CD14-positive monocyte (primary cell): Measurements from ENCODE around the gene SULF2. TPM values are rescaled to one million over a fixed set of nuclear protein-coding genes. Genes with fewer than 3 reads are reported as not detected.

Experiments
- DNase-seq, 3 donors: peaks; one replicate each; pipeline ENCODE4 v3.0.0-alpha.2; 2011 to 2022
- H2AFZ ChIP-seq: 2 replicates; pipeline ENCODE4 v1.6.0; 2012; ENCODE audit warnings: mild to moderate bottlenecking, low read depth, low read length, inconsistent platforms; ENCODE audit not compliant: insufficient read depth, poor library complexity, severe bottlenecking
- H3K27ac ChIP-seq, 2 donors: 1 replicate in 1 of 2; 2 replicates in 1 of 2; pipeline ENCODE4 v1.5.1; 2012 to 2013; ENCODE audit warnings: low read length in 2 of 2, control low read depth in 1 of 2, inconsistent platforms in 1 of 2, low read depth in 1 of 2, mild to moderate bottlenecking in 1 of 2
- H3K27me3 ChIP-seq, 2 donors: one replicate each; pipeline versions ENCODE4 v1.6.0 to v1.6.1; 2011 to 2013; ENCODE audit warnings: low read length in 2 of 2; ENCODE audit not compliant: control insufficient read depth in 2 of 2, insufficient read depth in 2 of 2
- H3K36me3 ChIP-seq, 2 donors: replicated peaks in 1 of 2; 1 replicate in 1 of 2; 2 replicates in 1 of 2; pipeline versions ENCODE4 v1.5.1 to v1.6.1; 2012 to 2013; ENCODE audit warnings: low read length in 2 of 2, control low read depth in 1 of 2, inconsistent platforms in 1 of 2, mild to moderate bottlenecking in 1 of 2; ENCODE audit not compliant: insufficient read depth in 2 of 2, control insufficient read depth in 1 of 2
- H3K4me1 ChIP-seq, 2 donors: 1 replicate in 1 of 2; 2 replicates in 1 of 2; pipeline versions ENCODE4 v1.5.1 to v1.6.1; 2012 to 2013; ENCODE audit warnings: low read length in 2 of 2, control low read depth in 1 of 2, inconsistent platforms in 1 of 2, mild to moderate bottlenecking in 1 of 2, moderate library complexity in 1 of 2; ENCODE audit not compliant: insufficient read depth in 2 of 2, control insufficient read depth in 1 of 2
- H3K4me2 ChIP-seq: replicated peaks from 2 replicates; pipeline ENCODE3; 2012; ENCODE audit warnings: low read length, moderate library complexity, mild to moderate bottlenecking; ENCODE audit not compliant: poor library complexity, severe bottlenecking; ENCODE audit errors: extremely low read depth
- H3K4me3 ChIP-seq, 3 experiments: fragments of 200-600 bp in 1 of 3; sonication (generic) in 1 of 3; replicated peaks in 1 of 3; 1 replicate in 2 of 3; 2 replicates in 1 of 3; pipeline ENCODE4 v1.5.1; 2011 to 2013; ENCODE audit warnings: low read length in 3 of 3, mild to moderate bottlenecking in 3 of 3, control low read depth in 2 of 3, low read depth in 2 of 3, inconsistent platforms in 1 of 3, moderate library complexity in 1 of 3
- H3K79me2 ChIP-seq: 2 replicates; pipeline ENCODE4 v1.6.0; 2012; ENCODE audit warnings: mild to moderate bottlenecking, control low read depth, inconsistent platforms, low read length, moderate library complexity; ENCODE audit not compliant: insufficient read depth
- H3K9ac ChIP-seq: 2 replicates; pipeline ENCODE4 v1.6.0; 2017; ENCODE audit warnings: low read length, mild to moderate bottlenecking; ENCODE audit not compliant: insufficient read depth, poor library complexity, severe bottlenecking
- H3K9me3 ChIP-seq, 2 donors: replicated peaks in 1 of 2; 1 replicate in 1 of 2; 2 replicates in 1 of 2; pipeline versions ENCODE4 v1.5.1 to v1.6.1; 2012 to 2013; ENCODE audit warnings: low read length in 2 of 2, control low read depth in 1 of 2; ENCODE audit not compliant: control insufficient read depth in 1 of 2, insufficient read depth in 1 of 2
- H4K20me1 ChIP-seq: 2 replicates; pipeline ENCODE4 v1.6.0; 2012; ENCODE audit warnings: mild to moderate bottlenecking, low read length, control low read depth, moderate library complexity; ENCODE audit not compliant: insufficient read depth
- H3K27ac Mint-ChIP-seq, 7 donors: one replicate each; pipeline ENCODE4 v1.8.0; 2020; ENCODE audit warnings: mild to moderate bottlenecking in 7 of 7, mixed read lengths in 7 of 7, moderate library complexity in 6 of 7, inconsistent platforms in 2 of 7
- H3K27me3 Mint-ChIP-seq, 3 donors: one replicate each; pipeline ENCODE4 v1.8.0; 2021 to 2022; ENCODE audit warnings: low read depth in 3 of 3, mild to moderate bottlenecking in 3 of 3, mixed read lengths in 3 of 3, moderate library complexity in 3 of 3, inconsistent platforms in 1 of 3
- H3K36me3 Mint-ChIP-seq, 2 donors: one replicate each; pipeline ENCODE4 v1.8.0; 2020; ENCODE audit warnings: mixed read lengths in 2 of 2, inconsistent platforms in 1 of 2, mild to moderate bottlenecking in 1 of 2
- H3K4me1 Mint-ChIP-seq: one replicate; pipeline ENCODE4 v1.8.0; 2020; ENCODE audit warnings: mild to moderate bottlenecking, mixed read lengths
- H3K4me3 Mint-ChIP-seq, 2 donors: one replicate each; pipeline ENCODE4 v1.8.0; 2020; ENCODE audit warnings: mild to moderate bottlenecking in 2 of 2, mixed read lengths in 2 of 2, moderate library complexity in 1 of 2
- H3K9me3 Mint-ChIP-seq, 7 donors: one replicate each; pipeline ENCODE4 v1.8.0; 2020 to 2022; ENCODE audit warnings: mixed read lengths in 7 of 7, mild to moderate bottlenecking in 6 of 7, moderate library complexity in 6 of 7, inconsistent platforms in 2 of 7
- CTCF ChIP-seq: fragments of 200-600 bp; IDR thresholded peaks from one replicate; pipeline ENCODE4 v1.8.0; 2022; ENCODE audit warnings: antibody characterized with exemption, mild to moderate bottlenecking
- WGBS: methylation state at CpG from one replicate; pipeline ENCODE4 v1.1.5; 2013; ENCODE audit warnings: missing lambda C conversion rate; ENCODE audit not compliant: insufficient coverage; 5-methylcytosine and 5-hydroxymethylcytosine counted together
- intact Hi-C, 2 donors: fragments of 100-400 bp; cut with micrococcal nuclease; formaldehyde crosslinking; loops; one replicate each; pipeline versions ENCODE4 v1.15.0 to v1.15.1; 2023
- polyA plus RNA-seq, 3 donors: library from polyadenylated mRNA; depleted of rRNA in 1 of 3; unstranded in 2 of 3; stranded (reverse) in 1 of 3; fragments of 300-500 nt in 2 of 3; fragments of >200 nt in 1 of 3; fragmentation: Illumina TruSeq in 2 of 3; gene quantifications; 1 replicate in 2 of 3; 2 replicates in 1 of 3; pipeline ENCODE4 v1.2.3, GENCODE V29; 2012 to 2021

SULF2 gene
- polyA plus RNA-seq, 3 donors = 60.3 to 156 (median 75.5) TPM

GRCh38 chr20:47778398-47779354 lies 6.6 kb downstream of the SULF2 start:
- H3K79me2 ChIP-seq = peaks cover 97% of the 10 kb centered on the region
- H3K27ac ChIP-seq = no peak overlapping the region
- H3K36me3 ChIP-seq = peaks cover 4 to 51% of the 10 kb centered on the region in 2 donors
- peaks cover 0 to 4% of the 10 kb centered on the region in 2 donors for H3K9me3 ChIP-seq
- no peak for DNase-seq
- H3K4me3 ChIP-seq = no peak overlapping the region
- H3K27me3 Mint-ChIP-seq = peaks cover 4 to 8% (median 4%) of the 10 kb centered on the region in 3 donors
- intact Hi-C loops = loop anchor here in 1 of 2 donors (10.0 kb wide), 1 partner anchor 424 kb away; the partner anchor contains the start of gene ZMYND8
- H3K27ac Mint-ChIP-seq = peak overlapping the region in 3 of 7 donors; percentile 21 to 81 (median 58)
- H2AFZ ChIP-seq = no peak overlapping the region
- H4K20me1 ChIP-seq = peaks cover 100% of the 10 kb centered on the region
- H3K27me3 ChIP-seq = peaks cover 0 to 2% of the 10 kb centered on the region in 2 donors
- peaks cover 95% of the 10 kb centered on the region for H3K4me1 Mint-ChIP-seq
- H3K36me3 Mint-ChIP-seq = peaks cover 80 to 84% of the 10 kb centered on the region in 2 donors
- H3K9me3 Mint-ChIP-seq = peaks cover 0 to 9% (median 3%) of the 10 kb centered on the region in 7 donors
- peaks cover 65 to 83% of the 10 kb centered on the region in 2 donors for H3K4me1 ChIP-seq
- no peak overlapping the region for H3K4me2 ChIP-seq
- peak overlapping the region in 1 of 2 donors; percentile 55 for H3K4me3 Mint-ChIP-seq
- TF ChIP-seq CTCF = no peak
- WGBS = 97% methylated on average over 11 of the region's 17 CpGs
- no peak overlapping the region for H3K9ac ChIP-seq

- TF ChIP-seq CTCF = no peak
- Mint-ChIP-seq H3K27me3 (peaks cover 2 to 4% (median 4%) of the 10 kb centered on the region in 3 donors), H3K9me3 (peaks cover 0 to 9% (median 3%) of the 10 kb centered on the region in 7 donors), H3K36me3 (peaks cover 79 to 84% of the 10 kb centered on the region in 2 donors), H3K4me1 (peaks cover 95% of the 10 kb centered on the region), H3K4me3 (peak overlapping the region in 1 of 2 donors; percentile 30), H3K27ac (peak overlapping the region in 5 of 7 donors; percentile 8 to 79 (median 35))
- intact Hi-C loops = loop anchor here in 1 of 2 donors (10.0 kb wide), 1 partner anchor 422 kb away; the partner anchor contains the start of gene ZMYND8
- WGBS = 83% methylated on average over 1 of the region's 4 CpGs
- H3K27me3 ChIP-seq = no peaks in the 10 kb centered on the region
- H3K4me1 ChIP-seq = peaks cover 65 to 83% of the 10 kb centered on the region in 2 donors
- H4K20me1 ChIP-seq = peaks cover 100% of the 10 kb centered on the region
- peaks cover 0 to 4% of the 10 kb centered on the region in 2 donors for H3K9me3 ChIP-seq
- peak overlapping the region in 1 of 2 donors; percentile 79 for H3K27ac ChIP-seq
- no peak overlapping the region for H3K9ac ChIP-seq
- peak overlapping the region; percentile 42 for H3K4me2 ChIP-seq
- no peak overlapping the region for H2AFZ ChIP-seq
- H3K4me3 ChIP-seq = peak overlapping the region in 1 of 3 experiments; percentile 47
- peaks cover 97% of the 10 kb centered on the region for H3K79me2 ChIP-seq
- DNase-seq = no peak
- peaks cover 4 to 56% of the 10 kb centered on the region in 2 donors for H3K36me3 ChIP-seq
These were observed 8.1 kb downstream of the SULF2 start for GRCh38 chr20:47777220-47777619.
